GM23338 (cell line): ENCODE data around the gene PNPLA3.

Experiments
- CREB1 ChIP-seq: fragments of 250-450 bp; sonication (Bioruptor Pico); IDR thresholded peaks from 2 replicates; pipeline ENCODE4 v1.5.0; 2020; ENCODE audit warnings: low read depth, mild to moderate bottlenecking, moderate library complexity
- CTCF ChIP-seq, 2 experiments: fragments of 200-600 bp in 1 of 2; sonication (generic) in 1 of 2; conservative IDR thresholded peaks; 2 replicates each; pipeline versions ENCODE4 v1.5.1 to v1.6.1; 2016 to 2017; ENCODE audit warnings: antibody characterized with exemption in 2 of 2, low read depth in 2 of 2, mild to moderate bottlenecking in 2 of 2, moderate library complexity in 1 of 2
- EZH2 ChIP-seq: fragments of 200-600 bp; sonication (generic); IDR thresholded peaks from one replicate; pipeline ENCODE4 v1.8.0; 2017; ENCODE audit warnings: antibody characterized with exemption, mild to moderate bottlenecking, low read depth; ENCODE audit not compliant: unreplicated experiment
- POLR2AphosphoS5 ChIP-seq: IDR thresholded peaks from 2 replicates; pipeline ENCODE4 v1.6.1; 2016; ENCODE audit warnings: antibody characterized with exemption, low read depth
- REST ChIP-seq: IDR thresholded peaks from one replicate; pipeline ENCODE4 v1.6.1; 2018; ENCODE audit warnings: antibody characterized with exemption; ENCODE audit not compliant: unreplicated experiment

GRCh38 chr22:43978558-43978957 is 55.0 kb downstream of the PNPLA3 start:
- no peak for TF ChIP-seq EZH2
- TF ChIP-seq CTCF (conservative IDR thresholded peaks at IDR 0.05; ENCODE audit: low read depth in 2 of 2), result no peak
- TF ChIP-seq POLR2AphosphoS5, result no peak
- TF ChIP-seq REST, result no peak
- no peak for TF ChIP-seq CREB1
